NT2/D1 (cell line): ENCODE measurements around the gene METAP2.

Experiments
- DNase-seq: peaks from one replicate; pipeline ENCODE4 v3.0.0-alpha.2; 2011; ENCODE audit warnings: low read depth, low spot score
- H3K27me3 ChIP-seq: 2 replicates; pipeline ENCODE4 v1.6.0; 2011; ENCODE audit warnings: mild to moderate bottlenecking; ENCODE audit not compliant: insufficient read length, insufficient read depth
- H3K36me3 ChIP-seq: 2 replicates; pipeline ENCODE4 v1.6.1; 2011; ENCODE audit warnings: mild to moderate bottlenecking, low read length, mixed read lengths; ENCODE audit not compliant: insufficient read depth, insufficient read length
- H3K4me1 ChIP-seq: 2 replicates; pipeline ENCODE4 v1.5.1; 2011; ENCODE audit not compliant: insufficient read depth, insufficient read length
- H3K4me3 ChIP-seq: 2 replicates; pipeline ENCODE4 v1.5.1; 2011; ENCODE audit warnings: low read depth; ENCODE audit not compliant: insufficient read length
- H3K9ac ChIP-seq: 2 replicates; pipeline ENCODE4 v1.6.0; 2011; ENCODE audit warnings: low read depth; ENCODE audit not compliant: insufficient read length
- H3K9me3 ChIP-seq: 2 replicates; pipeline ENCODE4 v1.5.1; 2011; ENCODE audit warnings: mild to moderate bottlenecking, low read length; ENCODE audit not compliant: insufficient read depth
- SUZ12 ChIP-seq: IDR thresholded peaks from 2 replicates; pipeline ENCODE4 v1.6.1; 2011; ENCODE audit not compliant: insufficient read length, insufficient read depth; ENCODE audit errors: extremely low read depth
- YY1 ChIP-seq: IDR thresholded peaks from 2 replicates; pipeline ENCODE4 v1.6.1; 2011; ENCODE audit not compliant: insufficient read length, insufficient read depth
- ZNF274 ChIP-seq: IDR thresholded peaks from 2 replicates; pipeline ENCODE4 v1.6.1; 2011; ENCODE audit warnings: mild to moderate bottlenecking, low read depth, low read length

The METAP2 gene

DNA sequence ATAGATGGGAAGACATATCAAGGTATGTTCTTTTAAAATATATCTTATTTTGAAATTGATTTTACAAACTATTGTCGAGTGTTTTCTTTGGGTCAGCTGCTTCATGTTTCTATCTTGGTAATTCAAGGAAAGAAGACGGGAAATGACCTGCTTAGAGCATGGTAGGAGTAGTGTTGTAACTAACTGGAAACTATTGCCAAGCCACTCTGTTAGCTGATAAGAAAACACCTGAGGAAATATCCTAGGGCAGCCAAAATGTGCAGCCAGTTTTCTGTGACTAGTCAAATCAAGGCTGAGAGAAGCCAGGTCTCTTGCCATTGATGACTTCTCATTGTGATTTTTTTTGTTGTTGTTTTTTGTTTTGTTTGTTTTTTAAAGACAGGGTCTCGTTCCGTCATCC is 30.2 kb downstream of the METAP2 start:
- Histone ChIP-seq H3K4me3 (no peak overlapping the region), H3K9me3 (no peaks in the 10 kb centered on the region), H3K9ac (no peak overlapping the region), H3K4me1 (no peaks in the 10 kb centered on the region), H3K36me3 (peaks cover 73% of the 10 kb centered on the region), H3K27me3 (no peaks in the 10 kb centered on the region)
- no peak for DNase-seq
- TF ChIP-seq YY1 = no peak

GRCh38 chr12:95505039-95505438 is 31.1 kb downstream of the METAP2 start:
- DNase-seq = no peak
- H3K9ac ChIP-seq = no peak overlapping the region
- no peaks in the 10 kb centered on the region for H3K9me3 ChIP-seq
- H3K4me3 ChIP-seq = no peak overlapping the region
- peaks cover 76% of the 10 kb centered on the region for H3K36me3 ChIP-seq
- TF ChIP-seq YY1 (no peak), SUZ12 (no peak), ZNF274 (no peak)
- H3K27me3 ChIP-seq = no peaks in the 10 kb centered on the region
- no peaks in the 10 kb centered on the region for H3K4me1 ChIP-seq

- no peak overlapping the region for H3K4me3 ChIP-seq
- no peaks in the 10 kb centered on the region for H3K4me1 ChIP-seq
- no peaks in the 10 kb centered on the region for H3K9me3 ChIP-seq
- H3K27me3 ChIP-seq = no peaks in the 10 kb centered on the region
- no peak for DNase-seq
- peaks cover 79% of the 10 kb centered on the region for H3K36me3 ChIP-seq
- TF ChIP-seq YY1 (no peak), ZNF274 (no peak), SUZ12 (no peak)
- no peak overlapping the region for H3K9ac ChIP-seq
Measured at GRCh38 chr12:95506707-95507523, 33.0 kb downstream of the METAP2 start.

GRCh38 chr12:95509300-95509699 is 35.3 kb downstream of the METAP2 start:
- H3K36me3 ChIP-seq = peaks cover 89% of the 10 kb centered on the region
- H3K4me3 ChIP-seq = no peak overlapping the region
- no peaks in the 10 kb centered on the region for H3K9me3 ChIP-seq
- H3K27me3 ChIP-seq = no peaks in the 10 kb centered on the region
- no peak for DNase-seq
- H3K4me1 ChIP-seq = no peaks in the 10 kb centered on the region
- H3K9ac ChIP-seq = no peak overlapping the region
- TF ChIP-seq ZNF274 (no peak), SUZ12 (no peak), YY1 (no peak)

- Histone ChIP-seq H3K4me3 (no peak overlapping the region), H3K9ac (no peak overlapping the region), H3K4me1 (no peaks in the 10 kb centered on the region), H3K9me3 (no peaks in the 10 kb centered on the region), H3K27me3 (no peaks in the 10 kb centered on the region), H3K36me3 (peaks cover 82% of the 10 kb centered on the region)
- TF ChIP-seq ZNF274 = no peak
- TF ChIP-seq SUZ12 = no peak
- TF ChIP-seq YY1 = no peak
- no peak for DNase-seq
Measured at GRCh38 chr12:95511977-95512376, 38.0 kb downstream of the METAP2 start.

GRCh38 chr12:95513599-95513998 is 39.6 kb downstream of the METAP2 start:
- Histone ChIP-seq H3K9ac (no peak overlapping the region), H3K4me3 (no peak overlapping the region), H3K4me1 (no peaks in the 10 kb centered on the region), H3K27me3 (no peaks in the 10 kb centered on the region), H3K36me3 (peaks cover 76% of the 10 kb centered on the region), H3K9me3 (no peaks in the 10 kb centered on the region)
- no peak for DNase-seq
- TF ChIP-seq SUZ12 (no peak), YY1 (no peak), ZNF274 (no peak)

- no peak for DNase-seq
- Histone ChIP-seq H3K9me3 (no peaks in the 10 kb centered on the region), H3K4me3 (no peak overlapping the region), H3K27me3 (no peaks in the 10 kb centered on the region), H3K36me3 (peaks cover 61% of the 10 kb centered on the region), H3K9ac (no peak overlapping the region), H3K4me1 (no peaks in the 10 kb centered on the region)
- no peak for TF ChIP-seq SUZ12
- no peak for TF ChIP-seq ZNF274
- TF ChIP-seq YY1 = no peak
Measured at GRCh38 chr12:95515197-95515596, 41.2 kb downstream of the METAP2 start.
